Skeletal muscle cell (primary cell): ENCODE results near the gene STOX1.
"Not testable (repeated sequence)": the region's sequence is repeated elsewhere in the genome, so short reads cannot be mapped to it uniquely, and the experiment has no call there.

Experiments used
- DNase-seq: peaks from one replicate; pipeline ENCODE4 v3.0.0-alpha.2; 2010; ENCODE audit warnings: low read depth
- H3K4me3 ChIP-seq: 2 replicates; pipeline ENCODE4 v1.5.1; 2011; ENCODE audit warnings: low read depth, mild to moderate bottlenecking, control low read depth, low read length, moderate library complexity

STOX1 gene

GRCh38 chr10:68826764-68827591 lies at the start of gene STOX1:
TSS of gene STOX1 (plus strand) at chr10:68827531. CDS start at chr10:68827624, 93 bp downstream.
- peak within 1 kb of the TSS; percentile 62 for H3K4me3 ChIP-seq
- peak; percentile 3 for DNase-seq

GRCh38 chr10:68781613-68782574 lies 45.4 kb upstream of the STOX1 start:
- DNase-seq, result no peak

GRCh38 chr10:68784476-68784875 lies 42.9 kb upstream of the STOX1 start:
- no peak overlapping the region for H3K4me3 ChIP-seq
- no peak for DNase-seq

More at GRCh38 chr10:68781613-68782574, 45.4 kb upstream of the STOX1 start:
- H3K4me3 ChIP-seq, result no peak overlapping the region

- no peak for DNase-seq
- no peak overlapping the region for H3K4me3 ChIP-seq
Measured at GRCh38 chr10:68787813-68788212, 39.5 kb upstream of the STOX1 start.

- H3K4me3 ChIP-seq, result no peak overlapping the region
- DNase-seq, result no peak
Measured at GRCh38 chr10:68790476-68790875, 36.9 kb upstream of the STOX1 start.

GRCh38 chr10:68792115-68792514 lies 35.2 kb upstream of the STOX1 start:
- no peak for DNase-seq
- no peak overlapping the region for H3K4me3 ChIP-seq

- DNase-seq, result no peak
Measured at GRCh38 chr10:68795886-68796532, 31.3 kb upstream of the STOX1 start.

GRCh38 chr10:68796605-68797004 lies 30.7 kb upstream of the STOX1 start:
- no peak for DNase-seq
- H3K4me3 ChIP-seq, result no peak overlapping the region

More at GRCh38 chr10:68795886-68796532, 31.3 kb upstream of the STOX1 start:
- no peak overlapping the region for H3K4me3 ChIP-seq

GRCh38 chr10:68800211-68800610 lies 27.1 kb upstream of the STOX1 start:
- DNase-seq, result no peak
- no peak overlapping the region for H3K4me3 ChIP-seq

- DNase-seq, result no peak
- no peak overlapping the region for H3K4me3 ChIP-seq
Measured at GRCh38 chr10:68804692-68805091, 22.6 kb upstream of the STOX1 start.

- DNase-seq, H3K4me3 ChIP-seq: not testable (repeated sequence)
Measured at GRCh38 chr10:68810830-68811229, 16.5 kb upstream of the STOX1 start.

GRCh38 chr10:68811314-68812009 lies 15.9 kb upstream of the STOX1 start:
- DNase-seq, result no peak
- no peak overlapping the region for H3K4me3 ChIP-seq

GRCh38 chr10:68812420-68812819 lies 14.9 kb upstream of the STOX1 start:
- DNase-seq, result no peak
- H3K4me3 ChIP-seq, result no peak overlapping the region

- H3K4me3 ChIP-seq, result no peak overlapping the region
- no peak for DNase-seq
Measured at GRCh38 chr10:68813559-68813958, 13.8 kb upstream of the STOX1 start.

- no peak for DNase-seq
- no peak overlapping the region for H3K4me3 ChIP-seq
Measured at GRCh38 chr10:68816796-68817412, 10.4 kb upstream of the STOX1 start.

GRCh38 chr10:68820359-68820758 lies 7.0 kb upstream of the STOX1 start:
- DNase-seq, H3K4me3 ChIP-seq: not testable (repeated sequence)

- not testable (repeated sequence) for H3K4me3 ChIP-seq, DNase-seq
Measured at GRCh38 chr10:68822626-68823025, 4.7 kb upstream of the STOX1 start.

- DNase-seq, result not testable (repeated sequence)
- peak overlapping the region; percentile 62 for H3K4me3 ChIP-seq
Measured at GRCh38 chr10:68827592-68827959, 245 bp downstream of the STOX1 start.
